K562 treated with DMSO at 1 percent for 12 hours (cell line): Measurements from ENCODE around the gene FOXL2NB. TPM values are rescaled to one million over a fixed set of nuclear protein-coding genes. Genes with fewer than 3 reads are reported as not detected.

Experiments used
- total RNA-seq: library from RNA; unstranded; fragments of 300-600 nt; gene quantifications from 2 replicates; pipeline ENCODE4 v1.2.3, GENCODE V29; 2022; ENCODE audit not compliant: insufficient read depth

FOXL2NB gene
- total RNA-seq = 2.3 and 14.5 TPM in 2 replicates

GRCh38 chr3:138946663-138947494, at the start of gene FOXL2NB, which contains the start of gene FOXL2:
Gene FOXL2NB, plus strand, starts transcription at chr3:138947217. Its CDS starts 148 bp downstream, at chr3:138947365.
Gene FOXL2, minus strand, starts transcription at chr3:138947137. Its CDS starts 415 bp downstream, at chr3:138946722.

Other genes with a start within 250 kb of the FOXL2NB start
- 8.8 and 59.9 TPM in 2 replicates for gene PIK3CB, start 112.3 kb upstream of the FOXL2NB start, total RNA-seq
- 20.6 and 23.3 TPM in 2 replicates for gene FOXL2, start 80 bp upstream of the FOXL2NB start, total RNA-seq
- not detected in 2 replicates for gene PRR23A, start 59.1 kb downstream of the FOXL2NB start, total RNA-seq
- not detected in 2 replicates for gene PRR23B, start 73.7 kb downstream of the FOXL2NB start, total RNA-seq
- not detected in 2 replicates for gene PRR23C, start 97.7 kb downstream of the FOXL2NB start, total RNA-seq